IMR-90 (cell line): ENCODE data around the gene CLHC1. TPM values are rescaled to one million over a fixed set of nuclear protein-coding genes. Genes with fewer than 3 reads are reported as not detected.
A peak's percentile ranks its signal among the peaks of the same experiment; 100 is the strongest.

ENCODE experiments used
- ATAC-seq: fragments of 200-7000 bp; cut with Tn5 transposase; 2 replicates; pipeline ENCODE4 v1.9.1; 2020; ENCODE audit warnings: low read depth, mild to moderate bottlenecking, moderate library complexity
- BruUV-seq: library from RNA; stranded (reverse); fragments of 400-500 nt; replicated peaks from 2 replicates; lab custom pipeline; 2021; lab: Mats Ljungman, UMichigan
- CTCF ChIA-PET: fragments of 300-600 bp; formaldehyde crosslinking; extraction: SDS; loops from one replicate; lab custom pipeline; 2021; ENCODE audit warnings: antibody characterized with exemption; lab: Yijun Ruan, JAX
- POLR2A ChIA-PET: fragments of 300-600 bp; sonication (Branson Sonifier 250); formaldehyde crosslinking; loops from one replicate; lab custom pipeline; 2022; ENCODE audit warnings: antibody characterized with exemption; ENCODE audit not compliant: unreplicated experiment; lab: Charles Lee
- DNase-seq: peaks from one replicate; pipeline ENCODE4 v3.0.0; 2013
- H2AFZ ChIP-seq: replicated peaks from 2 replicates; pipeline ENCODE3; 2013; ENCODE audit warnings: low read length, mild to moderate bottlenecking; ENCODE audit not compliant: poor library complexity
- H2AK5ac ChIP-seq: 2 replicates; pipeline ENCODE4 v1.6.1; 2013; ENCODE audit warnings: low read depth, low read length, inconsistent platforms
- H2AK9ac ChIP-seq: replicated peaks from 2 replicates; pipeline ENCODE3; 2013; ENCODE audit warnings: mild to moderate bottlenecking, low read depth, low read length, moderate library complexity; ENCODE audit not compliant: poor library complexity
- H2BK120ac ChIP-seq: 2 replicates; pipeline ENCODE4 v1.6.1; 2013; ENCODE audit warnings: low read depth, low read length, inconsistent platforms
- H2BK15ac ChIP-seq: 3 replicates; pipeline ENCODE4 v1.6.1; 2013; ENCODE audit warnings: low read depth, low read length, inconsistent platforms
- H2BK20ac ChIP-seq: 2 replicates; pipeline ENCODE4 v1.6.1; 2013; ENCODE audit warnings: low read depth, mild to moderate bottlenecking, inconsistent platforms, low read length, moderate library complexity
- H2BK5ac ChIP-seq: 2 replicates; pipeline ENCODE4 v1.6.1; 2013; ENCODE audit warnings: mild to moderate bottlenecking, low read depth, low read length, inconsistent platforms; ENCODE audit not compliant: poor library complexity, severe bottlenecking
- H3K14ac ChIP-seq: replicated peaks from 2 replicates; pipeline ENCODE4 v1.6.1; 2013; ENCODE audit warnings: low read depth, low read length, inconsistent platforms
- H3K18ac ChIP-seq: 2 replicates; pipeline ENCODE4 v1.6.1; 2013; ENCODE audit warnings: low read depth, low read length, control low read depth
- H3K23ac ChIP-seq: 2 replicates; pipeline ENCODE4 v1.6.1; 2013; ENCODE audit warnings: low read depth, low read length, inconsistent platforms
- H3K27ac ChIP-seq: 2 replicates; pipeline ENCODE4 v1.5.1; 2013; ENCODE audit warnings: mild to moderate bottlenecking, control low read depth, low read length; ENCODE audit not compliant: insufficient read depth
- H3K27me3 ChIP-seq: 2 replicates; pipeline ENCODE4 v1.6.1; 2013; ENCODE audit warnings: low read length; ENCODE audit not compliant: control insufficient read depth, insufficient read depth
- H3K36me3 ChIP-seq: 2 replicates; pipeline ENCODE4 v1.6.1; 2013; ENCODE audit warnings: low read length, mixed read lengths; ENCODE audit not compliant: control insufficient read depth, insufficient read depth
- H3K4ac ChIP-seq: 2 replicates; pipeline ENCODE4 v1.6.1; 2013; ENCODE audit warnings: low read depth, low read length, inconsistent platforms
- H3K4me1 ChIP-seq: 2 replicates; pipeline ENCODE4 v1.6.1; 2013; ENCODE audit warnings: low read length, mixed read lengths; ENCODE audit not compliant: control insufficient read depth, insufficient read depth
- H3K4me2 ChIP-seq: 2 replicates; pipeline ENCODE4 v1.6.1; 2013; ENCODE audit warnings: low read depth, mild to moderate bottlenecking, control low read depth, low read length, moderate library complexity
- H3K4me3 ChIP-seq: 2 replicates; pipeline ENCODE4 v1.5.1; 2013; ENCODE audit warnings: low read depth, mild to moderate bottlenecking, control low read depth, low read length, moderate library complexity; ENCODE audit not compliant: insufficient read depth
- H3K56ac ChIP-seq: 2 replicates; pipeline ENCODE4 v1.6.1; 2013; ENCODE audit warnings: low read length, inconsistent platforms; ENCODE audit not compliant: insufficient read depth; ENCODE audit errors: extremely low read depth
- H3K79me1 ChIP-seq, 2 experiments: 2 replicates each; pipeline ENCODE4 v1.6.1; 2013; ENCODE audit warnings: low read length in 2 of 2, inconsistent platforms in 1 of 2, low read depth in 1 of 2
- H3K9ac ChIP-seq: 2 replicates; pipeline ENCODE4 v1.6.1; 2013; ENCODE audit warnings: low read depth, low read length, control low read depth
- H3K9me1 ChIP-seq: 2 replicates; pipeline ENCODE4 v1.6.1; 2013; ENCODE audit warnings: low read length, inconsistent platforms; ENCODE audit not compliant: insufficient read depth
- H3K9me3 ChIP-seq: 2 replicates; pipeline ENCODE4 v1.6.1; 2013; ENCODE audit warnings: low read length; ENCODE audit not compliant: control insufficient read depth, insufficient read depth
- H4K20me1 ChIP-seq: 2 replicates; pipeline ENCODE4 v1.6.1; 2013; ENCODE audit warnings: low read length, inconsistent platforms; ENCODE audit not compliant: insufficient read depth
- H4K5ac ChIP-seq: 2 replicates; pipeline ENCODE4 v1.6.1; 2013; ENCODE audit warnings: mild to moderate bottlenecking, low read depth, low read length, control low read depth
- H4K8ac ChIP-seq, 2 experiments: 2 replicates each; pipeline ENCODE4 v1.6.1; 2013; ENCODE audit warnings: low read depth in 2 of 2, low read length in 2 of 2, control low read depth in 1 of 2, inconsistent platforms in 1 of 2
- H4K91ac ChIP-seq: 2 replicates; pipeline ENCODE4 v1.6.1; 2013; ENCODE audit warnings: low read depth, low read length, inconsistent platforms; ENCODE audit not compliant: insufficient read depth
- BHLHE40 ChIP-seq: fragments of 150-350 bp; IDR thresholded peaks from 2 replicates; pipeline ENCODE4 v1.6.1; 2016; ENCODE audit warnings: mild to moderate bottlenecking, low read depth, low read length
- MAFK ChIP-seq: IDR thresholded peaks from 2 replicates; pipeline ENCODE4 v1.6.1; 2012; ENCODE audit warnings: low read depth, low read length, improper control_type of control experiment
- MAZ ChIP-seq: IDR thresholded peaks from 2 replicates; pipeline ENCODE4 v1.6.1; 2012; ENCODE audit warnings: low read depth, mild to moderate bottlenecking, low read length, improper control_type of control experiment, moderate library complexity, borderline replicate concordance
- MXI1 ChIP-seq: IDR thresholded peaks from 2 replicates; pipeline ENCODE4 v1.6.1; 2012; ENCODE audit warnings: low read depth, mild to moderate bottlenecking, low read length, moderate library complexity, borderline replicate concordance
- POLR2A ChIP-seq: IDR thresholded peaks from 2 replicates; pipeline ENCODE4 v1.6.1; 2012; ENCODE audit warnings: mild to moderate bottlenecking, low read depth, low read length
- RAD21 ChIP-seq: IDR thresholded peaks from 2 replicates; pipeline ENCODE4 v1.6.1; 2012; ENCODE audit warnings: low read length, improper control_type of control experiment
- RCOR1 ChIP-seq: IDR thresholded peaks from 2 replicates; pipeline ENCODE4 v1.6.1; 2012; ENCODE audit warnings: mild to moderate bottlenecking, low read length, improper control_type of control experiment; ENCODE audit not compliant: insufficient replicate concordance
- SMC3 ChIP-seq: fragments of 150-350 bp; IDR thresholded peaks from 2 replicates; pipeline ENCODE4 v1.6.1; 2016; ENCODE audit warnings: low read depth, mild to moderate bottlenecking, antibody characterized with exemption, low read length, moderate library complexity
- USF2 ChIP-seq: fragments of 150-350 bp; IDR thresholded peaks from 2 replicates; pipeline ENCODE4 v1.6.1; 2017; ENCODE audit warnings: mild to moderate bottlenecking, antibody characterized with exemption, low read length, low read depth
- WGBS, 2 experiments: methylation state at CpG; one replicate each; pipeline versions ENCODE4 v1.1.5 to v1.1.7; 2013; ENCODE audit warnings: missing lambda C conversion rate in 2 of 2; ENCODE audit not compliant: insufficient read length in 1 of 2; ENCODE audit errors: extremely low coverage in 2 of 2; 5-methylcytosine and 5-hydroxymethylcytosine counted together
- dilution Hi-C: fragments of 300-500 bp; cut with HindIII; formaldehyde crosslinking; loops from one replicate; pipeline ENCODE4 v1.14.3; 2018; ENCODE audit warnings: low sequenced_read_pairs; ENCODE audit not compliant: unreplicated experiment
- in situ Hi-C: fragments of 300-500 bp; cut with MboI; formaldehyde crosslinking; loops from 3 replicates; pipeline ENCODE4 v1.14.3; 2019; ENCODE audit warnings: low sequenced_read_pairs, inconsistent platforms, mixed read lengths
- intact Hi-C: fragments of 100-400 bp; cut with micrococcal nuclease; formaldehyde crosslinking; loops from 2 replicates; pipeline ENCODE4 v1.10.0; 2022
- polyA plus RNA-seq, 3 experiments: library from polyadenylated mRNA; depleted of rRNA; stranded (reverse); fragments of >200 nt; gene quantifications; 2 replicates each; pipeline ENCODE4 v1.2.3, GENCODE V29; 2012; ENCODE audit warnings: low replicate concordance in 1 of 3
- total RNA-seq: library from RNA; depleted of rRNA; stranded (reverse); fragments of >200 nt; gene quantifications from 2 replicates; pipeline ENCODE4 v1.2.3, GENCODE V29; 2012
- TF ChIP-seq, protein P1 (sequence below): fragments of 150-350 bp; IDR thresholded peaks from 2 replicates; pipeline ENCODE4 v1.6.1; 2016; ENCODE audit warnings: low read depth, mild to moderate bottlenecking, low read length, moderate library complexity, borderline replicate concordance
- TF ChIP-seq, protein P2 (sequence below): conservative IDR thresholded peaks from 2 replicates; pipeline ENCODE4 v1.5.1; 2012; ENCODE audit warnings: mild to moderate bottlenecking, low read depth, low read length, improper control_type of control experiment

CLHC1 gene
- total and polyA plus RNA-seq, 2 of the 4 experiments (the other 2 are of a cell fraction), result 2.3 to 5.3 TPM

DNA sequence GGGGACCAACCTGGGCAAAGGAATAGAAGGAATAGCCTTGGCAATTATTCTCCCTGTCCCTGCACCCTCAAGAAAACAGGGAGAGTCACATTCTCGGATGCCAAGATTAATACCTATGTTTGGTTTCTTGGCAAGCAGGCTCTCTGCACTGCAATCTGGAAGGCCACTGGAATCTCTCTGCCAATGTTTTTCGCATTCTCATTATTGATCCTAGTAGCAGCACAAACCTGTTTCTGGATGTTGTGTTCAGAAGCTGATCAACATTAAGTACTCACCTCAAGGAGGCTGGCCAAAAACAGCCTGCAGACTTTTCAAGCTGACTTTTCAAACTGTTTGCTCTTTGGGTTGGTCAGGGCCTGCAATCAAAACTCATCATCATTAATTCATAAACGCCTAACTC lies 62.2 kb downstream of the CLHC1 start:
- no peak overlapping the region for H3K27ac ChIP-seq
- BruUV-seq, result no TSS peak

More for the DNA sequence above, 62.2 kb downstream of the CLHC1 start:
- ATAC-seq, result no peak
- H3K4me2 ChIP-seq, result no peak overlapping the region
- no peaks in the 10 kb centered on the region for H3K9me3 ChIP-seq
- peaks cover 17 to 52% of the 10 kb centered on the region in 2 experiments for H3K79me1 ChIP-seq
- in situ Hi-C loops (loop anchor here (5.0 kb wide), 2 partner anchors 123 to 263 kb away; no protein-coding TSS in a partner anchor), intact Hi-C loops (loop anchor here (2.0 to 5.0 kb wide), 3 partner anchors 55 to 448 kb away; partner anchors contain the start of gene EML6), dilution Hi-C loops (loop anchor here (25.0 kb wide), 1 partner anchor 158 kb away; no protein-coding TSS in a partner anchor)
- no peak overlapping the region for H4K91ac ChIP-seq
- H2BK5ac ChIP-seq, result peak overlapping the region; percentile 30
- peak overlapping the region; percentile 44; the same call in 1 of the 2 replicates for H3K14ac ChIP-seq
- H3K4me3 ChIP-seq, result no peak overlapping the region
- peak overlapping the region; percentile 39; the same call in 1 of the 2 replicates for H2BK120ac ChIP-seq
- H4K8ac ChIP-seq, result no peak overlapping the region
- H4K20me1 ChIP-seq, result no peaks in the 10 kb centered on the region
- H3K9me1 ChIP-seq, result peaks cover 14% of the 10 kb centered on the region
- H2BK15ac ChIP-seq, result peak overlapping the region; percentile 42; the same call in 1 of the 3 replicates
- no peak overlapping the region for H2AFZ ChIP-seq
- H3K36me3 ChIP-seq, result no peaks in the 10 kb centered on the region
- no peak overlapping the region; the same call in 1 of the 2 replicates for H3K56ac ChIP-seq
- CTCF ChIA-PET, result interaction anchor here (1.0 to 3.1 kb wide), 2 partner anchors 121 to 130 kb away, joined by 3 to 26 read pairs; partner anchors contain the start of gene RTN4
- TF ChIP-seq, protein P1, sequence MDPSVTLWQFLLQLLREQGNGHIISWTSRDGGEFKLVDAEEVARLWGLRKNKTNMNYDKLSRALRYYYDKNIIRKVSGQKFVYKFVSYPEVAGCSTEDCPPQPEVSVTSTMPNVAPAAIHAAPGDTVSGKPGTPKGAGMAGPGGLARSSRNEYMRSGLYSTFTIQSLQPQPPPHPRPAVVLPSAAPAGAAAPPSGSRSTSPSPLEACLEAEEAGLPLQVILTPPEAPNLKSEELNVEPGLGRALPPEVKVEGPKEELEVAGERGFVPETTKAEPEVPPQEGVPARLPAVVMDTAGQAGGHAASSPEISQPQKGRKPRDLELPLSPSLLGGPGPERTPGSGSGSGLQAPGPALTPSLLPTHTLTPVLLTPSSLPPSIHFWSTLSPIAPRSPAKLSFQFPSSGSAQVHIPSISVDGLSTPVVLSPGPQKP, result no peak
- TF ChIP-seq MAFK (no peak), SMC3 (no peak), RCOR1 (no peak), MXI1 (no peak), BHLHE40 (no peak), RAD21 (no peak), POLR2A (no peak), USF2 (no peak), MAZ (no peak)
- TF ChIP-seq, protein P2, sequence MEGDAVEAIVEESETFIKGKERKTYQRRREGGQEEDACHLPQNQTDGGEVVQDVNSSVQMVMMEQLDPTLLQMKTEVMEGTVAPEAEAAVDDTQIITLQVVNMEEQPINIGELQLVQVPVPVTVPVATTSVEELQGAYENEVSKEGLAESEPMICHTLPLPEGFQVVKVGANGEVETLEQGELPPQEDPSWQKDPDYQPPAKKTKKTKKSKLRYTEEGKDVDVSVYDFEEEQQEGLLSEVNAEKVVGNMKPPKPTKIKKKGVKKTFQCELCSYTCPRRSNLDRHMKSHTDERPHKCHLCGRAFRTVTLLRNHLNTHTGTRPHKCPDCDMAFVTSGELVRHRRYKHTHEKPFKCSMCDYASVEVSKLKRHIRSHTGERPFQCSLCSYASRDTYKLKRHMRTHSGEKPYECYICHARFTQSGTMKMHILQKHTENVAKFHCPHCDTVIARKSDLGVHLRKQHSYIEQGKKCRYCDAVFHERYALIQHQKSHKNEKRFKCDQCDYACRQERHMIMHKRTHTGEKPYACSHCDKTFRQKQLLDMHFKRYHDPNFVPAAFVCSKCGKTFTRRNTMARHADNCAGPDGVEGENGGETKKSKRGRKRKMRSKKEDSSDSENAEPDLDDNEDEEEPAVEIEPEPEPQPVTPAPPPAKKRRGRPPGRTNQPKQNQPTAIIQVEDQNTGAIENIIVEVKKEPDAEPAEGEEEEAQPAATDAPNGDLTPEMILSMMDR, result no peak
- 0 out of 2 replicates have a peak overlapping the region, but pooled peaks have one; percentile 20 for H4K5ac ChIP-seq
- POLR2A ChIA-PET, result interaction anchor here (1.1 kb wide), 1 partner anchor 61 kb away, joined by 4 read pairs; no protein-coding TSS in a partner anchor
- no peak for DNase-seq
- H3K4me1 ChIP-seq, result peaks cover 18% of the 10 kb centered on the region
- peak overlapping the region; percentile 18 for H2AK9ac ChIP-seq
- no peaks in the 10 kb centered on the region for H3K27me3 ChIP-seq
- H3K4ac ChIP-seq, result peak overlapping the region; percentile 36; the same call in 1 of the 2 replicates
- H2AK5ac ChIP-seq, result peak overlapping the region; percentile 62
- H3K18ac ChIP-seq, result no peak overlapping the region
- H3K23ac ChIP-seq, result peak overlapping the region; percentile 37; the same call in 1 of the 2 replicates
- peak overlapping the region; percentile 41; the same call in 1 of the 2 replicates for H2BK20ac ChIP-seq
- 0 out of 2 replicates have a peak overlapping the region, but pooled peaks have one; percentile 14 for H3K9ac ChIP-seq
- 88% methylated on average over 3 of the region's 3 CpGs; no CpG with 5 or more reads in 1 of the 2 experiments for WGBS, 2 experiments
